Fibroblast of skin of abdomen (primary cell): ENCODE results near the gene MUC6.
A peak's percentile ranks its signal among the peaks of the same experiment; 100 is the strongest.

ENCODE experiments used
- DNase-seq: peaks from one replicate; pipeline ENCODE4 v3.0.0-alpha.2; 2013

Gene MUC6

DNA sequence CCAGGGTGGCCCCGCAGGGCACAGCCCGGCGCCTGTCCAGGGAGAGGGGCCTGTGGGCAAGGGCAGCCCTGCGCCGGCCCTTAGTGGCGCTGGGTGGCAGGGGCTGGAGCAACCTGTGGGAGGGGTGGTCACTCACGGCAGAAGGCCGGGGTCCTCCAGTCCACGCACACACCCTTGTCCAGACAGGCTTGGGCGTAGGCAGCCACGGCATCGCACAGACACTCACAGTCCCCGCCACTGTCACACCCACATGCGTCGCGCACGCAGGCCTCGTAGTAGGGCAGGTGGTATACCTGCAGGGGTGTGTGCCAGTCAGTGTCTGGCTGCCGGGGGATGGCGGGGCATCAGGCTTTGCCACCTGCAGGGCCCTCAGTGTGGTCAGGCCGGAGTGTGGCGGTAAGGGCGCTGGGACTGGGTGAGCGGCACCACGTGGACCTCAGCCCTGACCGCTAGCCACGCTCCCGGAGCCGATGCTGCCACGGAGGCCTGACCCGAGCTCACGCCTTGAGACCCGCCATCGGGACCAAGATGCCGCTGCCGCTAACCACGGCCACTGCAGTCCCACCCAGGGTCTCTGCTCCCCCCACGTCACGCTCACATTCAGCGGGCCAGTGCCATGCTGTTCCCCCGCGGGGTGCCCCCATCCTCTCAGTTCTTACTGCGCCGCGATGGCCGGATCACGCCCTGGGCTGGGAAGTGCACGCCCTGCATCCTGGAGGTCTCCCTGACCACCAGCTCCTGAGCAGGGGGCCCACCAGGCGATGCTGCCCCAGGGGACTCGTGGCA, 12.5 kb downstream of the MUC6 start:
- no peak for DNase-seq

DNA sequence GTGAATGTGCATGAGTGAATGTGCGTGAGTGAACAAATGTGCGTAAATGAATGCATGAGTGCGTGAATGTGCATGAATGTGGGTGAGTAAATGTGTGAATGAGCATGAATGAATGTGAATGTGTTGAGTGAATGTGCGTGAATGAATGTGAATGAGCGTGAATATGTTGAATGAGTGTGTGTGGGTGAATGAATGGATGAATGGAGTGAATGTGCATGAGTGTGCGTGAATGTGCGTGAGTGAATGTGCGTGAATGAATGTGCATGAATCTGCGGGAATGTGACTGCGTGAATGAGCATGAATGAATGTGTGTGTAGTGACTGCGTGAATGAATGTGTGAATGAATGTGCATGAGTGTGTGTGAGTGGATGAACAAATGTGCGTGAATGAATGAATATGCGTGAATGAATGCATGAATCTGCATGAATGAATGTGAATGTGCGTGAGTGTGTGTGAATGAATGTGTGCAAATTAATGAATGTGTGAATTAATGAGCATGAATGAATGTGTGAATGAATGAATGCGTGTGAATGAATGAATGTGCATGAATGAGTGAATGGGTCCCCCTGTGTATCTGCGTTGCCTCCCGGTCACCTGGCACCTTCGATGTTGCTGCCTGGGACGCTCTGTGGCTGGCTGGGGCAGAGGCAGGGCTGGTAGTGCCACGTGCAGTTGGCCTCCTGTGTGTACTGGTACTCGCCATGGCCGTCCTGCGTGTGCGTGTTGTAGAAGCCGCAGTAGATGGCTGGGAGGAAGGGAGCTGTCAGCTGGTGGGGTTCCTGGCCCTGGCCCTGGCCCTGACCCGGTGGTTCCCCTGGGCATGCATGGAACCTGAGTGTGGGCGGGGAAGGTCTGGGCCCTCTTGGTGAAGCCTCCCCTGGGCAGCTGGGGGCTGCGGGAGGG, 13.4 kb downstream of the MUC6 start:
- no peak for DNase-seq

DNA sequence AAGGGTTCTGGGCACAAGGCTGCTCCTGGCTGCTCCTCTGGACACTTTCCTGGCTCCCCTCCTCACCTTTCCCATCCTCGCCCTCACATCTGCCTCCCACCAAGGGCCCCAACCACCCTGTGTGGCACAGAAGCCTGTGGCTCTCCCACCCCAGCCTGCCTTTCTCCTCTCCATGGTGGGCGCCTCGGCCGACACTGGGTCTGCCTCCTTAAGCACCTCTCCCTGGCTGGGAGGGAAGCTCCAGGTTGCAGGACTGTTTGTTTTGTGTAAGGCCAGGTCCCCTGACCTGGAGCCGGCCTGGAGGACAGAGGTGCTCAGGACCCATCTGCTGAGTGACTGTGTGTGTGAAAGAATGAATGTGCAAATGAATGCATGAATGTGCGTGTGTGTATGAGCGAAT, 14.1 kb downstream of the MUC6 start:
- no peak for DNase-seq

DNA sequence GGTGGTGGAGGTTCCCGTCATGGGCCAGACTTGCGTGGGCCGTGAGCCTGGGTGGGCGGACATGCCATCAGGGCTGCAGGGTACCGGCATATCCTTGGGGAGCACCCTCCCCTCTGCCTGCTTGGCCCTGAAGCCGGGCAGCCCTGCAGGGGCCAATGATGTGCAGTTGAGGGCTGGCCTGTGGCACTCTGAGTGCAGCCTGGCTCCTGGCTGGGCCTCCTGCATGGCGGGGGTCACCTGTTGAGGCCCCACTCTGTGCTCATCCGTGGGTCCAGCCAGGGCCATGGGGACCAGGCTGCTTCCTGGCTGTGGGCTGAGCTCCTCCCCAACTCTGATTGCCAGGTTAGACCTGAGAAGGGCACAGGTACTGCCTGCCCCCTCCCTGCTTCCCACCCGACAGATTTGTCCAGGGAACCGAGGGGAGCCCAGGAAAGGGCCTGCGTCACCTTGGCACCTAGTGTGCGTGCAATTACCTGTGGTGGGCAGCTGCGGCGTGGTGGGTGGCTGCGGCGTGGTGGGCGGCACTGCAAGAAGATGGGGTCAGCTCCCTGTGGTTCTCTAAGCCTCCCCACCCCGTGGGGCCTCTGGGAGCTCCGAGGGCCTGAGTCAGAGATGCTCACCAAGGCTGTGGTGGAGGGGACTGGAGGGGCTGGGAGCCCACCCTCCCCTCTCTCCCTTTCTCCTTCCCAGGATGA, 16.2 kb downstream of the MUC6 start:
- DNase-seq: no peak

DNA sequence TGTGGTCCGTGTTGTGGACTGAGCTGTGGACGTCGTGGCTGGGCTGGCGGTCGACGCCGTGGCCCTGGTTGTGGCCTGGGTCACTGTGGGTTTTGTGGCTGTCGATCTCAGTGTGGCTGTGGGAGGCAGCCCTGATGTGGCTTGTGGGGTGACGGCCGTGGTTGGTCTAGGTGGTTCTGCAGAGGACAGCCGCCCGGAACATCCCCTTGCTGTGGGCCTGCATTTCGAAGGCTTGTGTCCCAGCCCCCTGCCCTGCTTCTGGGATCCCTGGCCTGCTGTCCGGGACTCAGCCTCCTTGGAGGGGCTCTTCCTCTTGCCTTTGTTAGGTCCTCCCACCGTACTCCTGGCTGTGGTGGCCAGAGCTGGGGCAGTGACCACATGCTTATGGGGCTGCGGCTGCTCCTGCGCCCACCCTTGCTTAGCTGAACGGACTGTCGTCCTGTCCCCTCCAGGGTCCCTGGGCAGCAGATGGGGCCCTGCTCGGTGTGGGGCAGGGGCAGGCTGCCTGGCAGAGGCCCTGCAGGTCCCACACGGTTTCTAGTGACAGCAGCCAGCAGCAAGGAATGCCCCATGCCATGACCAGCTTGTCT, 17.1 kb downstream of the MUC6 start:
- DNase-seq: no peak

DNA sequence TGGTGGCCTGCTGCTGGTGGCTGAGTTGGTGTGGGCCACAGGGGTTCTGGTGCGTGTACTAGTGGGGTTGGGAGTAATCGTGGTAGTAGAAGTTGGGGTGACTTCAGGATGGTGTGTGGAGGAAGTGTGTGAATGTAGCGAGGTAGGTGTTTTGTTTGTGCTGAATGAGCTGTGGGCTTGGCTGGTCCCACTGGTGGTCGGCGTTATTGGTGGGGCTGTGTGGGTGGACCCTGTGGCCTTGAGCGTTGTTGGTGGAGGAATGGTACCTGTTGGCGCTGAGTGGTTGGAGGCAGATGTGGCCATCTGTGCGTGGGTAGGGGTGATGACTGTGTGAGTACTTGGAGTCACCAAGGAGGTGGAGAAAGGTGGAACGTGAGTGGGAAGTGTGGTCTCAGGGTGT, 18.4 kb downstream of the MUC6 start:
- DNase-seq: no peak

DNA sequence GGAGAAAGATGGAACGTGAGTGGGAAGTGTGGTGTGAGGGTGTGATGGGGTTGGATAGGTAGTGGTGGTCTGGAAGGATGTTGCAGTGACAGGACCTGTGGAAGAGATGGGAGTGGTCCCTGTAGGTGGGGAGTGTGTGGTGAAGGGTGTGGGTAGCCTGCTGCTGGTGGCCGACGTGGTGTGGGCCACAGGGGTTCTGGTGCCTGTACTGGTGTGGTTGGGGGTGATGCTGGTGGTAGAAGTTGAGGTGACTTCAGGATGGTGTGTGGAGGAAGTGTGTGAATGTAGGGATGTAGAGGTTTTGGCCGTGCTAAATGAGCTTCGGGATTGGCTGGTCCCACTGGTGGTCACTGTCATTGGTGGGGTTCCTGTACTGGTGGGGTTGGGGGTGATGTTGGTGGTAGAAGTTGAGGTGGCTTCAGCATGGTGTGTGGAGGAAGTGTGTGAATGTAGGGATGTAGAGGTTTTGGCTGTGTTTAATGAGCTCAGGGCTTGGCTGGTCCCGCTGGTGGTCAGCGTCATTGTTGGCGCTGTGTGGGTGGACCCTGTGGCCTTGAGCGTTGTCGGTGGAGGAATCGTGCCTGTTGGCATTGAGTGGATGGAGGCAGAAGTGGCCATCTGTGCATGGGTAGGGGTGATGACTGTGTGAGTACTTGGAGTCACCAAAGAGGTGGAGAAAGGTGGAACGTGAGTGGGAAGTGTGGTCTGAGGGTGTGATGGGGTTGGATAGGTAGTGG, 19.1 kb downstream of the MUC6 start:
- peak; percentile 10 for DNase-seq

DNA sequence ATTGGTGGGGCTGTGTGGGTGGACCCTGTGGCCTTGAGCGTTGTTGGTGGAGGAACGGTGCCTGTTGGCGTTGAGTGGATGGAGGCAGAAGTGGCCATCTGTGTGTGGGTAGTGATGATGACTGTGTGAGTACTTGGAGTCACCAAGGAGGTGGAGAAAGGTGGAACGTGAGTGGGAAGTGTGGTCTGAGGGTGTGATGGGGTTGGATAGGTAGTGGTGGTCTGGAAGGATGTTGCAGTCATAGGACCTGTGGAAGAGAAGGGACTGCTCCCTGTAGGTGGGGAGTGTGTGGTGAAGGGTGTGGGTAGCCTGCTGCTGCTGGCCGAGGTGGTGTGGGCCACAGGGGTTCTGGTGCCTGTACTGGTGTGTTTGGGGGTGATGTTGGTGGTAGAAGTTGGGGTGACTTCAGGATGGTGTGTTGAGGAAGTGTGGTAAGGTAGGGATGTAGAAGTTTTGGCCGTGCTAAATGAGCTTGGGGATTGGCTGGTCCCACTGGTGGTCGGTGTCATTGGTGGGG, 19.9 kb downstream of the MUC6 start:
- peak; percentile 3 for DNase-seq

DNA sequence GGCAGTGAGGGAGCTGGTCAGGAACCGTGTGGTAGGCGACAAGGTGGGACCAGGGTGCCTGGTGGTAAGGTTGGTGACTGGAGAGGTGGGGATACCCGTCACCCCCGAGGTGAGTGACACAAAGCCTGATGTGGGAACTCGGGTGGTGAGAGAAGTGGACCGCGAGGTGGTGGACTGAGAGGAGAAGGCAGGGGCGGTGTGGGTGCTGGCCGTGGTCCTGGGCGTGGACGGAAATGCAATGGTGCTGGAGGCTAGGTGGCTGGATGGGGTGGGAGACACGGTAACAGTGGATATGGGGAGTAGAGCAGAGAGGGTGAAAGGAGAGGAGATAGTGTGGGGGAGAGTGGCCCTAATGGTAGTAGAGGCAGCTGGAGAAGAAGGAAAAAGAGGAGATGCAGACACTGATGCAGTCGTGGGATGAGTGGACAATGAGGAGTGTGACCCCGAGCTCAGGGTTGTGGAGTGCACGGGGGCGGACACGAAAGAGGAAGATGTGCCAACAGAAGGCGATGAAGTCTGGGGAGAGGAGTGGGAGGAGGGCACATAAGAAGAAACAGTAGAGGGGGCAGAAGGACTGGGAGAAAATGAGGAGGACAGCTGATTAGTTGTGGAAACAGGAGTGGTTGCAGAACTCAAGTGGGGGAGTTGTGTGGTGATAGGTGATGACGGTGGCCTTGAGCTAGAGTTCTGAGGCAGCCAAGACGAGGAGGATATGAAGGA, 20.5 kb downstream of the MUC6 start:
- no peak for DNase-seq

DNA sequence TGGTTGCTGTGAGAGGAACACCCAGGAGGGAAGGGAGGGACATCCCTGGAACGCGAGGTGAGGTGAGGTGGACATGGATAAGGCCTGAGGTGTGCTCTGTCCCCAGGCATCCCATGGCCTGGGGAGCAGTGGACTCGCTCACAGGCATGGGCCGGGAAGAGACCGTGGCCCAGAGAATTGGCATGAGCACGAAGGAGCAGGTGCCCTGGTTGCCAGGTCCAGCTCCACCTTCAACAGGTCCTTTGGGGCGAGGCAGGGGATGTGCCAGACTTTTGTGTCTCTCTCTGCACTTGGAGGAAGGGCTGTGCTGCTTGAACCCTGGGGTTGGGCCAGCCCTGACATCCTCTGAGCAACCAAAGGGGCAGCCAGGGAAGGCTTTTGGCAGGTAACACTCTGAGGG, 21.5 kb downstream of the MUC6 start:
- no peak for DNase-seq

DNA sequence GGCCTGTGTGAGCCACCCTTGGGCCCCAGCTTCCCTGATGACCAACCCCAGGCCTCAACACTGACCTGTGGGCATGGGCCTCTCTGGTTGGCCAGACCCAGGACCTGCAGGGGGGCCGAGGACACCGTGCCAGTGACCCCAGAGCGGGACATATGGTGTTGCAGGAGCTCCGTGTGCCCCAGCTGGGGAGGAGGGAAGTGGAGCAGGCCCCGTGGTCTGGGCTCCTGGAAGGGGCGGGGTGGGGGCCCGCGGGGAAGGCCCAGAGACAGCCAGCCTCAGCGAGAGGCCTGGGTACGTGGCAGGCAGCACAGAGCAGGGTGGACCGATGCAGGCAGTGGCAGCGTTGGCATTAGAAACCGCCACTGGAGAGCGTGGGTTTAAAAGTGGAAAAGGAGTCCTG, 22.2 kb downstream of the MUC6 start:
- no peak for DNase-seq

DNA sequence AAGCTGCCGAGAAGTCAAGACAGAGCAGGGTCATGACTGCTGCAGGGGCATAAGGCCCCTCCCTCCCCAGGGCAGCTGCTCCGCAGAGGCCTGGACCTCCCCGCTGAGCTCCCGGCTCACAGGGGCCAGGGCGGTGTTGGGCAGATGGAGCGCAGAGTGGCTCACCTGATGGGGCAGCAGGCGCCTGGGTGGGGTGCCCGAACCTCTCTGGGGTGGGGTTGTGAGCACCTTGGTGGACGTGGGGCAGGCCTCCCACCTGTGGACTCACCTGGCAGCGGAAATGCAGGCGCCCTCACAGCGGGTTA, 22.9 kb downstream of the MUC6 start:
- no peak for DNase-seq

DNA sequence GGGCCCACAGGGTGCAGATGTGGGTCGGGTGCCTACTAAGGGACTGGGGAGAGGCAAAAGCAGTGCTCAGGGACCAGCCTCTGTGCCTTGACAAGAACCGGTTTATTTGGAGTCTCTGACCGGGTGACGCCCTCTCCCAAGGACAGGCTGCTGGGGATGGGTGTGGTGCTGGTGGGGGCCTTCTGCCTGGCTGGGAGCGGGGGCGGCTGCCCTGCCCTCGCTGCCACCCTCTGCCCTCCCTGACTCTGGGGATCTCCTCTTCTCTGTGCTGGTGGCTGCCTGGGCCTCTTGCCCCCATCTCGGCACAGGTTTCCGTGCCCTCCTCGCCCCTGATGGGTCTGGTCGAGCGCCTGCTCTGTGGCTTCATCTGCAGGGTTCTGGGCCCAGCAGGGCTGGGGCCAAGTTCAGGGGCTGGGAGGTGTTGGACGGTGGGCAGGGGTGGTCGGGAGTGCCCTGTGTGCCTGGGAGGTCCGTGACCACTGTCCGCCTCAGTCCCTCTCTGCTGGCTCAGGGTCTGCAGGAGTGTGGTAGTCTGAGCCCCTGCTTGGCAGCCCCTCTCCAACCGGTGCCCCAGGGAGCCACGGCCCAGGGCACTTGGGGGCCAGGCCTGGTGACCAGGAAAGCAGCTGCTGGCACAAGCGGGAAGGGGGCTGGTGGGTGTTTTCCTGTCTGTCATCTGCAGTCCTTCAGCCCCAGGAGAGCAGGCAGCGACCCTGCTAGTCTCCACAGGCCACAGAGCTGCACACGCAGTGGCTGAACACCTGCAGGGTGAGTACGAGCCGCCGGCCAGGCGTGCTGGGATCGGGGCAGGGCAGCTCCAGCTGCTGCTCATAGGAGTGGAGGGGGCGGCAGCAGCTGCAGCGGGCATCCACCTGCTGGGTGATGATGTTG, 23.5 kb downstream of the MUC6 start:
- no peak for DNase-seq

DNA sequence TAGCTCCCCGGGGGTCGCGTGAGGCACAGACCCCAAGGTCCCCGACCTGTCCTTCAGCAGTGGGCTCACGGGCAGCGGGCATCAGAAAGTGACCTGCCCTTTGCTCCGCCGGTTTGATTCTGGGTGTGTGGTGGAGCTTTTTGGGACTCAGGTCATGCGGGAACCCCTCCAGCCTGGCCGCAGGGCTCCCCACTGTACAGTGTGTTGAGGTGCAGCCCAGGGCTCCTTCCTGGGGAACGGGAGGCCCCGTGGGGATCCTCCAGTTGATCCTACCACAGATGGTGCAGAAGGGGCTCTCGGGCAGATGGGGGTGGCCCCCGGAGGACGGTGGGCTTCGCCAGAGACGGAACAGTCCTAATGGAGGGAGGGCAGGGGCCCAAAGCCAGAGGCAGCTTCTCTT, 24.2 kb downstream of the MUC6 start:
- no peak for DNase-seq

DNA sequence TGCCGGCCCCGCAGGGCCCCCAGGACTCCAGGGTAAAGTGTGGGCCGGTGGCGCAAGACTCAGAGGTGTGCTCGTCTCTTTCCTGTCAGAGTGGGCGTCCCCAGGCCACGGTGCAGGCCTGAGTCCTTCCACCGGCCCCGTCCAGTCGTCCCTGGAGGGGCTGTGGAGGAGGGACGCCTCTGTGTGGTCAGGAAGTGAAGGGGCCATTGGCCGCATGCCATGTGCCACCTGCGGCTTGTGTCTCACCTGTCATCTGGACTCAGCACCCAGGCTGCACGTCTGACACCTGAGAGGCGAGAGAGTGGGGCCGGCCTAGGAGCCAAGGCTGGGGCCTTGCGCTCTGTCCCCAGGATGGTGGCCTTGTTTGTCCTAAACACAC, 25.2 kb downstream of the MUC6 start:
- DNase-seq: no peak

DNA sequence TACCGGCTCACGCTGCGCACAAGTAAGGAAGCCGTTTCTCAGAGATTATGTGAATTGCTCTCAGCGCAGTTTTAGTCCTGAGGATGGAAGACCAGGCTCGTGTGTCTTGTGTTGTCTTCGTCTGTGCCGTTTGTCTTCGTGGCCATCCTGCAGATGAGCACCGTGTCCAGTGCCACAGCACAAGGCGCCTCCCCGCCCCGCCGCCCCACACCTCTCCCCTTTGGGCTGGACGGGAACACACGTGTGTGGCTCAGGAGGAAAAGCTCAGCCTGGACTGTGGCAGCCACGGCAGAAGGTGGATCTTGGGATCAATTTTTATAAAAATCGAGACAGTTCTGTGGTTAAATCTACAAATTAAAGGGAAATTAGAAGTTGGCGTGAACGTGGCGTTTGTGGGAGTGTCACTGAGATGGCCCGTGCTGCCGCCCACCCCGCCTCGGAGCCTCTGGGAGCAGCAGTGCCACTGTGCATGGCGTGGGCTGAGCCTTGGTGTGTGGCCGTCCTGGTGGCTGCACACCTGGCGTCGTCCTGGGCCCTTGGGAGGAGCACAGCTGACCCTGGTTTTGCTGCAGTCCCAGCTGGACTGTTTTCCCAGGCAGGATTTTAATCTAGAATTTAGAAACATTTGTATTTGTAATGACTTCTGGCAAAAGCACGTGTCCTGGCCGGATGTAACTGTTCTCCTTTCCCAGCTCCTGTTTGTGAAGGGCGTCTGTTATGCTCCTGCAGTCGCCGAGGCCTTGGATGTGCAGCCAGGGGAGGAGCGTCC, 25.8 kb downstream of the MUC6 start:
- no peak for DNase-seq

DNA sequence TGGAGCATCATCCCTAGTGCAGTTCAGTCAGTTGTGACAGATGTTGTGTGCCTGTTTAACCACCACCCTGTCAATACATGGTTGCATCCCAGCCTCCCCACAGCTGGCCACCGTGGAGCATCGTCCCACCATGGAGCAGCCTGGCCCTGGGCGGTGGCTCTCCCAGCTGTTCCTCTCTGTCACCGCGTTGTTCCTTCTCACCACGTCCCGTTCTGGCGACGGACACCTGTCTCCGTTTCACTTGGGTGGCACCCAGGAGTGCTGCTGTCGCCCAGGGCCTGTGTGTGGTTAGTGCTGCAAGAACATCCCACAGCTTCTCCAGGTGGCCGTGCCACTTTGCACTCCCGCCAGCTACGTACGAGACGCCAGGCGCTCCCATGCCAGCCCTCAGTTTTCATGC, 26.5 kb downstream of the MUC6 start:
- no peak for DNase-seq

DNA sequence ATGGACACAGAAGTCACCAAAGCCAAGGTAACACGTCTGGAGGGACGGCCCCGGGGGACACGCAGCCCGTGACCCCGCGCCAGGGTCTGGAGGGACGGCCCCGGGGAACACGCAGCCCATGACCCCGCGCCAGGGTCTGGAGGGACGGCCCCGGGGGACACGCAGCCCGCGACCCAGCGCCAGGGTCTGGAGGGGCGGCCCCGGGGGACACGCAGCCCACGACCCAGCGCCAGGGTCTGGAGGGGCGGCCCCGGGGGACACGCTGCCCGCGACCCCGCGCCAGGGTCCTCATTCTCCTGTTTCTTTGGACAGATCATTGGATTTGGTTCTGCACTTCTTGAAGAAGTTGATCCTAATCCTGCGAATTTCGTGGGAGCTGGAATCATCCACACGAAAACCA, 27.1 kb downstream of the MUC6 start:
- no peak for DNase-seq

DNA sequence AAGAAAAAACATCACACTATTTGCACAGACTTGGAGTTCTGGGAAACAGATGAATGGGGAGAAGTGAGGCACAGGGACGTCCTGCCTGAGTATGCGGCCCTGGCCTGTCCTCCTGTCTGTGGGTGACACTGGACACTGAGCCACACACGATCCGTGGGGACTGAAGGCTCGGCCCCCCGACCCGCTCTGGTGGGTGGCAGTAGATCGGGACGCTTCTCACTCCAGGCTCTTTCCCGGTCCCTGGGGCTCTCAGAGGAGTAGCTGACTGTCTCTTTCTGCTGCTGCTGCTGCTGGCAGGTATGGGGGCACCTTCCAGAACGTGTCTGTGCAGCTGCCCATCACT, 27.7 kb downstream of the MUC6 start:
- DNase-seq: no peak
